ENCODE results near the gene PRKRA. TPM values are rescaled to one million over a fixed set of nuclear protein-coding genes. Genes with fewer than 3 reads are reported as not detected.
"Not testable (repeated sequence)": the region's sequence is repeated elsewhere in the genome, so short reads cannot be mapped to it uniquely, and the experiment has no call there.

PRKRA gene
- total RNA-seq, 5 donors from 2014 or later (not counting 1 experiment from before 2014, with no cell fraction given) = 49.4 to 98.7 (median 52.7) TPM

DNA sequence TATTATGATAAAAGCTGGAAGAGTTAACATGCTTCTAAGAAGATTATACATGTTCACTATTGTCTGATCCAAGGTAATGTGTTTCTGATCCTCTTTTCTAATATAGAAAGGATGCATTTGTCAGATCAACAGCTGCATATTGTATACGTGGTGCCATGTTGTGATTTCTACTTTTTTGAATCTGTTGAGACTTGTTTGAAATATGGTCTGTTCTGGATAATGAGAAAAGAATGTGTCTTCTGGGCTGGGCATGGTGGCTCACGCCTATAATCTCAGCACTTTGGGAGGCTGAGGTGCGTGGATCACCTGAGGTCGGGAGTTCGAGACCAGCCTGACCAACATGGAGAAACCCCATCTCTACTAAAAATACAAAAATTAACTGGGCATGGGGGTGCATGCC lies 27.2 kb downstream of the PRKRA start:
- H3K9me3 ChIP-seq; H3K36me3 ChIP-seq (ENCODE audit: control insufficient read depth in 2 of 2, extremely low read depth in 1 of 2, insufficient read depth in 1 of 2, low read length in 1 of 2); H3K4me1 ChIP-seq (ENCODE audit: control insufficient read depth in 1 of 2, extremely low read depth in 1 of 2, insufficient read depth in 2 of 2, low read length in 2 of 2); H3K27me3 ChIP-seq (replicated peaks in 1 of 2; ENCODE audit: control insufficient read depth in 2 of 2, extremely low read depth in 1 of 2, insufficient read depth in 2 of 2, low read length in 1 of 2); H3K27ac Mint-ChIP-seq; DNase-seq; CTCF ChIA-PET; H3K4me3 ChIP-seq (ENCODE audit: control insufficient read depth in 1 of 2, extremely low read depth in 1 of 2, low read length in 1 of 2); H3K4me1 Mint-ChIP-seq; H3K4me3 Mint-ChIP-seq; POLR2A ChIA-PET; H3K27ac ChIP-seq (ENCODE audit: low read length); H3K27me3 Mint-ChIP-seq; ATAC-seq (replicated peaks in 1 of 4): not testable (repeated sequence)
- WGBS (ENCODE audit: insufficient coverage) = 86% methylated on average over 1 of the region's 5 CpGs
- Mint-ChIP-seq H3K9me3 (peaks cover 0 to 25% (median 17%) of the 10 kb centered on the region in 3 donors), H3K36me3 (peaks cover 54% of the 10 kb centered on the region)

DNA sequence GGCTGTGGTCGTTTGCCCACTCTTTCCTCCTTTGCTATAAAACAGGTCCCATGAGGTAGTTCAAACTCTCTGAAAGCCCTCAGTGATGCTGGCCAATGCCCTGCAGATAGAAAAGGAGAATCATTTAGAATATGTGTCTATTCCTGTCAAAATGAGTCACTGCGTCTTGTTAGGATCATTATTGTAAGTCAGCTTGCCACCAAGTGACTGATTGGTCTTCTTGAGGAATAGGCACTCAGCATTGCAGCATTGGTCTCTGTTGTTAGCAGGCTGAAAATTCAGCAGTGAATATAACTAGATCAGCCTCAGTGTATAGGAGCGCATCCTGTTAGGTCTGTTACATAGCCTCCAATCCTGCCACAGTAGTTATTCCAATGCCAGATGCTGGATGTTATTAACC lies 28.9 kb downstream of the PRKRA start:
- Histone ChIP-seq H3K9me3 (no peaks in the 10 kb centered on the region), H3K4me3 (ENCODE audit: control insufficient read depth in 1 of 2, extremely low read depth in 1 of 2, low read length in 1 of 2) (no peak overlapping the region), H3K27me3 (replicated peaks in 1 of 2; ENCODE audit: control insufficient read depth in 2 of 2, extremely low read depth in 1 of 2, insufficient read depth in 2 of 2, low read length in 1 of 2) (no peaks in the 10 kb centered on the region), H3K4me1 (ENCODE audit: control insufficient read depth in 1 of 2, extremely low read depth in 1 of 2, insufficient read depth in 2 of 2, low read length in 2 of 2) (no peaks in the 10 kb centered on the region), H3K27ac (ENCODE audit: low read length) (no peak overlapping the region), H3K36me3 (ENCODE audit: control insufficient read depth in 2 of 2, extremely low read depth in 1 of 2, insufficient read depth in 1 of 2, low read length in 1 of 2) (peaks cover under 1 to 3% of the 10 kb centered on the region in 2 donors)
- ChIA-PET CTCF (interaction anchor here in 1 of 2 donors (0.5 kb wide), 1 partner anchor 277 kb away, joined by 3 read pairs; no protein-coding TSS in a partner anchor), POLR2A (interaction anchor here in 1 of 2 donors (0.6 kb wide), 1 partner anchor 1521 kb away, joined by 3 read pairs; no protein-coding TSS in a partner anchor)
- ATAC-seq (replicated peaks in 1 of 4) (no peak), DNase-seq (no peak)
- Mint-ChIP-seq H3K4me1 (peaks cover 0 to 6% (median 0%) of the 10 kb centered on the region in 3 donors), H3K27ac (no peak overlapping the region), H3K27me3 (no peaks in the 10 kb centered on the region), H3K9me3 (peaks cover 0 to 25% (median 17%) of the 10 kb centered on the region in 3 donors), H3K36me3 (peaks cover 42% of the 10 kb centered on the region), H3K4me3 (no peak overlapping the region)
- WGBS (ENCODE audit: insufficient coverage) = no CpG with 5 or more reads among the region's 3 CpGs

DNA sequence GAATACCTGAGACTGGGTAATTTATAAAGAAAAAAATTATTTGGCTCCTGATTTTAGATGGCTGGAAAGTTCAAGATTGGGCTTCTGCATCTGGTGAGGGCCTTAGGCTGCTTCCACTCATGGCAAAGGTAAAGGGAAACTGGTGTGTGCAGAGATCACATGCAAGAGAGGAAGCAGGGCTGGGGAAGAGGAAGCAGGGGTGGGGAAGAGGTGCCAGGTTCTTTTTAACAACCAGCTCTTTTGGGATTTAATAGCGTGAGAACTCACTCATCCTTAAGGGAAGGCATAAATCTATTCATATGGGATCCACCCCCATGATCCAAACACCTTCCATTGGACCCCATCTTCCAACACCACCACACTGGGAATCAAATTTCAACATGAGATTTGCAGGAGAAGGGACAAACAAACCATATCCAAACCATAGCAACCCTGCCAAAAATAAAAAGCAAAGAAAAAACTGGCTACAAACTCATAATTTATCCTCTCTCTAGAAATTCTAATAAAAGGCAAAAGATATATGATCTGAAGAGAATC lies 30.4 kb downstream of the PRKRA start:
- Histone ChIP-seq H3K27me3 (replicated peaks in 1 of 2; ENCODE audit: control insufficient read depth in 2 of 2, extremely low read depth in 1 of 2, insufficient read depth in 2 of 2, low read length in 1 of 2) (no peaks in the 10 kb centered on the region), H3K4me3 (ENCODE audit: control insufficient read depth in 1 of 2, extremely low read depth in 1 of 2, low read length in 1 of 2) (no peak overlapping the region), H3K27ac (ENCODE audit: low read length) (no peak overlapping the region), H3K4me1 (ENCODE audit: control insufficient read depth in 1 of 2, extremely low read depth in 1 of 2, insufficient read depth in 2 of 2, low read length in 2 of 2) (no peaks in the 10 kb centered on the region), H3K9me3 (no peaks in the 10 kb centered on the region), H3K36me3 (ENCODE audit: control insufficient read depth in 2 of 2, extremely low read depth in 1 of 2, insufficient read depth in 1 of 2, low read length in 1 of 2) (peaks cover 0 to 3% of the 10 kb centered on the region in 2 donors)
- ATAC-seq (replicated peaks in 1 of 4) (no peak), DNase-seq (no peak)
- peaks cover 0 to 13% (median 1%) of the 10 kb centered on the region in 3 donors for H3K4me1 Mint-ChIP-seq
- peaks cover 26% of the 10 kb centered on the region for H3K36me3 Mint-ChIP-seq
- no CpG with 5 or more reads among the region's 1 CpG for WGBS (ENCODE audit: insufficient coverage)
- CTCF ChIA-PET = interaction anchor here in 1 of 2 donors (0.9 to 1.7 kb wide), 2 partner anchors 19 to 21 kb away, joined by 5 read pairs; no protein-coding TSS in a partner anchor
- POLR2A ChIA-PET = interaction anchor here in 1 of 2 donors (1.0 kb wide), 1 partner anchor 20 kb away, joined by 3 read pairs; no protein-coding TSS in a partner anchor
- H3K27ac Mint-ChIP-seq = no peak overlapping the region
- H3K9me3 Mint-ChIP-seq = peaks cover 0 to 18% (median 11%) of the 10 kb centered on the region in 3 donors
- H3K27me3 Mint-ChIP-seq = no peaks in the 10 kb centered on the region
- H3K4me3 Mint-ChIP-seq = no peak overlapping the region

DNA sequence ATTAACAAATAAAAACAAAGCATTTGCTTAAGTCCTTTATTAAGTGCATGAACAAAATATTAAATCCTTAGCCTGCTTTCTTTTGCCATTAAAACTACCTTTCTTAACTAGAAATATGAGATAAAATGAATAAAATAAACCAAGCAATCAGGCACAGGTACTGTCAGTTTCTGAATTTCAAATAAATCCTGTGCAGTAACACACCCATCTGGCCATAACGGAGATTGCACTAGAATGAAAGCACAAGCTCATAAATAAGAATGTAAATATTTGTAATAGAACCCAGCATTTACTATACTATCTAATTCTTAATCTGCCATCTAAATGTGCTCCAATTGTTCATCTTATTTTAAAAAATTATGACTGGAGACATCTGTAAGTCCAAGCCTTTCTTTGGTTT lies 31.9 kb downstream of the PRKRA start:
- no peaks in the 10 kb centered on the region for H3K27me3 Mint-ChIP-seq
- CTCF ChIA-PET = interaction anchor here (1.1 to 2.5 kb wide), 5 partner anchors 14 to 23 kb away, joined by 4 to 15 read pairs (median 6); no protein-coding TSS in a partner anchor
- no peaks in the 10 kb centered on the region for H3K27me3 ChIP-seq (replicated peaks in 1 of 2; ENCODE audit: control insufficient read depth in 2 of 2, extremely low read depth in 1 of 2, insufficient read depth in 2 of 2, low read length in 1 of 2)
- H3K4me1 Mint-ChIP-seq = peaks cover 11 to 25% (median 13%) of the 10 kb centered on the region in 3 donors
- H3K9me3 Mint-ChIP-seq = peaks cover 0 to 4% (median under 1%) of the 10 kb centered on the region in 3 donors
- POLR2A ChIA-PET = no interaction called here
- H3K4me3 Mint-ChIP-seq = no peak overlapping the region
- no peak overlapping the region for H3K27ac ChIP-seq (ENCODE audit: low read length)
- no peak for DNase-seq
- WGBS (ENCODE audit: insufficient coverage) = no CpG with 5 or more reads among the region's 1 CpG
- H3K27ac Mint-ChIP-seq = no peak overlapping the region
- H3K4me3 ChIP-seq (ENCODE audit: control insufficient read depth in 1 of 2, extremely low read depth in 1 of 2, low read length in 1 of 2) = no peak overlapping the region
- peaks cover 13% of the 10 kb centered on the region for H3K36me3 Mint-ChIP-seq
- ATAC-seq (replicated peaks in 1 of 4) = no peak
- H3K36me3 ChIP-seq (ENCODE audit: control insufficient read depth in 2 of 2, extremely low read depth in 1 of 2, insufficient read depth in 1 of 2, low read length in 1 of 2) = peaks cover 0 to 3% of the 10 kb centered on the region in 2 donors
- H3K4me1 ChIP-seq (ENCODE audit: control insufficient read depth in 1 of 2, extremely low read depth in 1 of 2, insufficient read depth in 2 of 2, low read length in 2 of 2) = peaks cover 7 to 11% of the 10 kb centered on the region in 2 experiments
- H3K9me3 ChIP-seq = no peaks in the 10 kb centered on the region

DNA sequence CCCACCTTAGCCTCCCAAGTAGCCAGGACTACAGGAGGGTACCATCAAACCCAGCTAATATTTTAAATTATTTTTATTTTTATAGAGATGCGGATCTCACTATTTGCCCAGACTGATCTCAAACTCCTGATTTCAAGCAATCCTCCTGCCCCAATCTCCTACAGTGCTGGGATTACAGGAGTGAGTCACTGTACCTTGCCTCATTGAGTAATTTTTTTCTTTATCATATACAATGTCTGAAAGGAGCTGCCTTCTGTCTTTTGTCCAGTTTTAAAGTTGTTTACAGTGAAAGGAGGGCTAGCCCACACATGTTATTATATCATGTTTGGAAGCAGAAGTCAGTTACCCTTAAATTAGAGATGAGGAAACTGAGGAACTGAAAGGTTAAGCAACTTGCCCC lies 32.5 kb downstream of the PRKRA start:
- Histone ChIP-seq H3K4me1 (ENCODE audit: control insufficient read depth in 1 of 2, extremely low read depth in 1 of 2, insufficient read depth in 2 of 2, low read length in 2 of 2) (peaks cover 11% of the 10 kb centered on the region in 2 experiments), H3K4me3 (ENCODE audit: control insufficient read depth in 1 of 2, extremely low read depth in 1 of 2, low read length in 1 of 2) (no peak overlapping the region), H3K27me3 (replicated peaks in 1 of 2; ENCODE audit: control insufficient read depth in 2 of 2, extremely low read depth in 1 of 2, insufficient read depth in 2 of 2, low read length in 1 of 2) (no peaks in the 10 kb centered on the region), H3K9me3 (no peaks in the 10 kb centered on the region), H3K36me3 (ENCODE audit: control insufficient read depth in 2 of 2, extremely low read depth in 1 of 2, insufficient read depth in 1 of 2, low read length in 1 of 2) (peaks cover 0 to 3% of the 10 kb centered on the region in 2 donors), H3K27ac (ENCODE audit: low read length) (no peak overlapping the region)
- peaks cover 8% of the 10 kb centered on the region for H3K36me3 Mint-ChIP-seq
- H3K4me1 Mint-ChIP-seq = peaks cover 14 to 31% (median 17%) of the 10 kb centered on the region in 3 donors
- no CpG with 5 or more reads among the region's 1 CpG for WGBS (ENCODE audit: insufficient coverage)
- ATAC-seq (replicated peaks in 1 of 4) = no peak
- no peak overlapping the region for H3K27ac Mint-ChIP-seq
- POLR2A ChIA-PET = interaction anchor here in 1 of 2 donors (0.5 kb wide), 1 partner anchor 15 kb away, joined by 3 read pairs; no protein-coding TSS in a partner anchor
- DNase-seq = no peak
- H3K27me3 Mint-ChIP-seq = no peaks in the 10 kb centered on the region
- H3K9me3 Mint-ChIP-seq = peaks cover 0 to 4% (median 0%) of the 10 kb centered on the region in 3 donors
- CTCF ChIA-PET = interaction anchor here (0.6 to 2.5 kb wide), 7 partner anchors 13 to 434 kb away, joined by 3 to 15 read pairs (median 4); no protein-coding TSS in a partner anchor
- H3K4me3 Mint-ChIP-seq = no peak overlapping the region

DNA sequence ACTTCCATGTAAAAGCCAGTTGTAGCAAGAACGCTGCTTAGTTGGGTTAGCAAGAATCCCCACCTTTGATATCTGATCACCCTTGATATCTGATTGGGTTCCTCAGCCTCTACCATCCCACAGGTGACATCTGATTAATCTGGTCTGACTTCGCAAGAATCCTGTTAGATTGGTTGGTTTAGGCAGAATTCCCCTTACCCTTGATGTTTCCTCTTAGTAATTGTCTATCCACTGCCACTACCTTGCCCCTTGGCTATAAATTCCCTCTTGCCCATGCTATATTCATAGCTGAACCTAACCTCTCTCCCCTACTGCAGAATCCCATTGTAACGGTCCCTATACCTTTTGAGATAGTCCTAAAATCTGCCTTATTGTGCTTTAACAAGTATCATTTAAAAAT lies 33.1 kb downstream of the PRKRA start:
- peaks cover 8% of the 10 kb centered on the region for H3K36me3 Mint-ChIP-seq
- peaks cover 11 to 15% of the 10 kb centered on the region in 2 experiments for H3K4me1 ChIP-seq (ENCODE audit: control insufficient read depth in 1 of 2, extremely low read depth in 1 of 2, insufficient read depth in 2 of 2, low read length in 2 of 2)
- H3K4me3 ChIP-seq (ENCODE audit: control insufficient read depth in 1 of 2, extremely low read depth in 1 of 2, low read length in 1 of 2) = no peak overlapping the region
- peaks cover 0 to 4% (median 0%) of the 10 kb centered on the region in 3 donors for H3K9me3 Mint-ChIP-seq
- no peak overlapping the region for H3K27ac ChIP-seq (ENCODE audit: low read length)
- WGBS (ENCODE audit: insufficient coverage) = no CpG with 5 or more reads among the region's 3 CpGs
- no peaks in the 10 kb centered on the region for H3K27me3 Mint-ChIP-seq
- DNase-seq = no peak
- peaks cover 19 to 36% (median 22%) of the 10 kb centered on the region in 3 donors for H3K4me1 Mint-ChIP-seq
- H3K36me3 ChIP-seq (ENCODE audit: control insufficient read depth in 2 of 2, extremely low read depth in 1 of 2, insufficient read depth in 1 of 2, low read length in 1 of 2) = peaks cover 0 to 3% of the 10 kb centered on the region in 2 donors
- ChIA-PET POLR2A (interaction anchor here in 1 of 2 donors (0.5 kb wide), 1 partner anchor 16 kb away, joined by 3 read pairs; no protein-coding TSS in a partner anchor), CTCF (interaction anchor here (0.6 to 2.5 kb wide), 6 partner anchors 16 to 433 kb away, joined by 3 to 15 read pairs (median 4); no protein-coding TSS in a partner anchor)
- no peak for ATAC-seq (replicated peaks in 1 of 4)
- no peak overlapping the region for H3K4me3 Mint-ChIP-seq
- no peaks in the 10 kb centered on the region for H3K27me3 ChIP-seq (replicated peaks in 1 of 2; ENCODE audit: control insufficient read depth in 2 of 2, extremely low read depth in 1 of 2, insufficient read depth in 2 of 2, low read length in 1 of 2)
- no peak overlapping the region for H3K27ac Mint-ChIP-seq
- no peaks in the 10 kb centered on the region for H3K9me3 ChIP-seq

Measured in T-cell (primary cell).